Cortex of kidney (tissue), 1 donor: ENCODE results near the gene SSBP3.

Experiments used
- DNase-seq: peaks from one replicate; lab custom pipeline; 2025; lab: John Stamatoyannopoulos, UW

The SSBP3 gene

GRCh38 chr1:54371038-54371941, 34.9 kb downstream of the SSBP3 start:
- no peak for DNase-seq

- DNase-seq = no peak
These were observed 35.8 kb downstream of the SSBP3 start for GRCh38 chr1:54370287-54370989.

GRCh38 chr1:54367613-54368012, 38.6 kb downstream of the SSBP3 start:
- DNase-seq = no peak

GRCh38 chr1:54365847-54366246, 40.3 kb downstream of the SSBP3 start:
- DNase-seq = no peak

GRCh38 chr1:54365398-54365797, 40.8 kb downstream of the SSBP3 start:
- DNase-seq = no peak

- DNase-seq = no peak
These were observed 41.2 kb downstream of the SSBP3 start for GRCh38 chr1:54364995-54365394.

- no peak for DNase-seq
These were observed 41.6 kb downstream of the SSBP3 start for GRCh38 chr1:54364582-54364981.

- DNase-seq = no peak
These were observed 42.3 kb downstream of the SSBP3 start for GRCh38 chr1:54363925-54364324.

- no peak for DNase-seq
These were observed 43.3 kb downstream of the SSBP3 start for GRCh38 chr1:54362881-54363340.

GRCh38 chr1:54361342-54361741, 44.9 kb downstream of the SSBP3 start:
- no peak for DNase-seq

- no peak for DNase-seq
These were observed 45.8 kb downstream of the SSBP3 start for GRCh38 chr1:54360165-54361005.

- DNase-seq = no peak
These were observed 46.6 kb downstream of the SSBP3 start for GRCh38 chr1:54359393-54360162.

GRCh38 chr1:54358503-54359168, 47.6 kb downstream of the SSBP3 start:
- DNase-seq = no peak

- no peak for DNase-seq
These were observed 48.2 kb downstream of the SSBP3 start for GRCh38 chr1:54357967-54358366.

GRCh38 chr1:54356680-54357147, 49.5 kb downstream of the SSBP3 start:
- no peak for DNase-seq

- no peak for DNase-seq
These were observed 50.1 kb downstream of the SSBP3 start for GRCh38 chr1:54355931-54356679.

GRCh38 chr1:54354899-54355298, 51.3 kb downstream of the SSBP3 start:
- DNase-seq = no peak

- no peak for DNase-seq
These were observed 52.2 kb downstream of the SSBP3 start for GRCh38 chr1:54353959-54354358.

- DNase-seq = no peak
These were observed 53.4 kb downstream of the SSBP3 start for GRCh38 chr1:54352755-54353154.

- no peak for DNase-seq
These were observed 55.8 kb downstream of the SSBP3 start for GRCh38 chr1:54350360-54350759.
